ENCODE data around the gene UBXN11.

DNA sequence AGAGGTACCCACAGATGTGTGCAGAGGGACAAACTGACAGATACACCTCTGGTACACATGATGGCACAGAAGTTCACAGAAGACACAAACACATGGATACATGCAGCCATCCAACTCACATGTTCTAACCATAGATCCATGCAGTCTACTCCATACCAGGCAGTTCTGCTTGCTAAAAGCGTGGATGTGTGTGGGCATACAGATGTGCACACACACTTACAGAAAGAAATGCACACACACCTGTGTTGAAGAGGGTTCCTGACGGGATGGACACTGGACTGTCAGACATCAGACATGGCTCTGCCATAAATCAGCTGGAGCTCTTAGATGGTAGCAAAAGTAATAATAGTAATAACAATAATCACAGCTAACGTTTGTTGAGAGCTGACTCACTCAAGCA, 18.1 kb upstream of the UBXN11 start:
- TF ChIP-seq, protein P1, sequence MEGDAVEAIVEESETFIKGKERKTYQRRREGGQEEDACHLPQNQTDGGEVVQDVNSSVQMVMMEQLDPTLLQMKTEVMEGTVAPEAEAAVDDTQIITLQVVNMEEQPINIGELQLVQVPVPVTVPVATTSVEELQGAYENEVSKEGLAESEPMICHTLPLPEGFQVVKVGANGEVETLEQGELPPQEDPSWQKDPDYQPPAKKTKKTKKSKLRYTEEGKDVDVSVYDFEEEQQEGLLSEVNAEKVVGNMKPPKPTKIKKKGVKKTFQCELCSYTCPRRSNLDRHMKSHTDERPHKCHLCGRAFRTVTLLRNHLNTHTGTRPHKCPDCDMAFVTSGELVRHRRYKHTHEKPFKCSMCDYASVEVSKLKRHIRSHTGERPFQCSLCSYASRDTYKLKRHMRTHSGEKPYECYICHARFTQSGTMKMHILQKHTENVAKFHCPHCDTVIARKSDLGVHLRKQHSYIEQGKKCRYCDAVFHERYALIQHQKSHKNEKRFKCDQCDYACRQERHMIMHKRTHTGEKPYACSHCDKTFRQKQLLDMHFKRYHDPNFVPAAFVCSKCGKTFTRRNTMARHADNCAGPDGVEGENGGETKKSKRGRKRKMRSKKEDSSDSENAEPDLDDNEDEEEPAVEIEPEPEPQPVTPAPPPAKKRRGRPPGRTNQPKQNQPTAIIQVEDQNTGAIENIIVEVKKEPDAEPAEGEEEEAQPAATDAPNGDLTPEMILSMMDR (IDR thresholded peaks at IDR 0.05), result no peak
- no peak for TF ChIP-seq POLR2A (IDR thresholded peaks at IDR 0.05)
